Right ventricle myocardium inferior (tissue), 1 donor: ENCODE data around the gene LRCH1. TPM values are rescaled to one million over a fixed set of nuclear protein-coding genes. Genes with fewer than 3 reads are reported as not detected.
"Not testable (repeated sequence)": the region's sequence is repeated elsewhere in the genome, so short reads cannot be mapped to it uniquely, and the experiment has no call there.

Experiments used
- ATAC-seq: fragments of 200-7000 bp; cut with Tn5 transposase; one replicate; pipeline ENCODE4 v1.9.1; 2020; ENCODE audit warnings: mild to moderate bottlenecking, moderate library complexity
- DNase-seq: peaks from one replicate; pipeline ENCODE4 v3.0.0; 2021; ENCODE audit errors: missing footprints
- intact Hi-C: fragments of 100-400 bp; cut with DNase I; formaldehyde crosslinking; loops from one replicate; pipeline ENCODE4 v1.11.0; 2022
- total RNA-seq: library from RNA; stranded (reverse); fragmentation: NEBNext Ultra II Directional; extraction: Animal tissue kit (Norgen Biotek cat#: 25700); gene quantifications from one replicate; pipeline ENCODE4 v1.2.1, GENCODE V29; 2021
- donor health status: DM: no; HTN: yes; CAD: no; lungs with severe emphysema.

The LRCH1 gene
- total RNA-seq, 1 donor from 2014 or later: 11.9 TPM

- intact Hi-C loops: no loop called here
- ATAC-seq: no peak
- no peak for DNase-seq
Observed at GRCh38 chr13:46747031-46747820, 194.3 kb downstream of the LRCH1 start.

DNA sequence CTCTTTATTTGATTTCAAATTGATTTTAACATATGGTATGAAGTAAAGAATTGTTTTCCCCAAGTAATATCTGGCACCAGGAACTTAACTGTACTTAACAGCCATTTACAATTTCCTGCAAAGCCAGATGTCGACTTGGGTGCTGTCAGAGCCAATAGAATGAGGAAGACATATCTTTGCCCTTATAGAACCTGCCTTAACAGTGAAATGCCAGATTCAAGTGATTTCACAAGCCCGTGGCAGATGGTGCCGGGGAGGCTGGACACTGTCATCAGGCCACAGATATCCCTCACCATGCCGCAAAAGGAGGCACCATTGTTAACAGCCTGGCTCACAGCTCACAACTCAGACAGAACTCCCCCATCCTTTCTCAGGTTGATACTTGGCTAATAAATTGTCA lies 195.3 kb downstream of the LRCH1 start:
- DNase-seq (no peak), ATAC-seq (no peak)
- intact Hi-C loops: no loop called here

- ATAC-seq: no peak
Observed at GRCh38 chr13:46749951-46750350, 197.0 kb downstream of the LRCH1 start.

DNA sequence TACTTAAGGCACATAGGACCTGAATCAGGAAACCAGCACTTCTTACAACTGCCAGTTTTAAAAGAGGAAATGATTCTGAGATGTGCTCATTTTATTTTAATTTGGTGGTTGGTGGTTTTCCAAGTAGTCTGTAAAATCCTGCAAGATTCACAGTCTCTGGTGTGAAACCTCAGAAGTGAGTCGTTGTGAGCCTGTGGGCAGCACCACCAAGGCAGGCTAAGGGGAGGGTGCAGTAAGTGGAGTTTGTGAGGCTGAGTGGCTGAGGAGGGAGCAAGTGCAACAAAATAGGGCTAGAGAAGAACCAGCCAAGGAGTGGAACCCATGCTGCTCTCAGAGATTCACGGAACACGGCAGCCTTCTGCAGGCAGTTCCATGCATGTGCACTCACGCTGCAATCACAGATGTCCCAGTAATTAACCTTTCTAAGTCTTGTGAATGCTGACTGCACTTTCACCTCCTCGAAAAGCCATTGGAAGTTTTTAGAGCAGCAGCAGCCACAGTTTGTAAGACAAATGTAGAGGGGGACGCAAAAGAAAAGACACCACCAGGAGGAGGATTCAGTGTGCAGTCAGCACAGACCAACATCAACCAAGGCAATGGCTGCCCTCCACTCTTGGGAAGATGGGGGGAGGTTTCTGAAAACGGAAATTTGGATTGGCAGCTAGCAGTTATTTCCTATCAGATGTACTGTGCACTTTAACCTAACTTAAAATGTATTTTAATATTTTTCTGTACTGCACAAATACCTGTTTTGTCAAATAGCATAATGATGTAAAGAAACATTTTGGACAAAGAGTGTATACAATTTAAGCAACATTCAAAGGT lies 199.1 kb downstream of the LRCH1 start:
- no peak for DNase-seq
- intact Hi-C loops: no loop called here
- ATAC-seq: peak; percentile 57

More at GRCh38 chr13:46749951-46750350, 197.0 kb downstream of the LRCH1 start:
- intact Hi-C loops: no loop called here
- DNase-seq: no peak

DNA sequence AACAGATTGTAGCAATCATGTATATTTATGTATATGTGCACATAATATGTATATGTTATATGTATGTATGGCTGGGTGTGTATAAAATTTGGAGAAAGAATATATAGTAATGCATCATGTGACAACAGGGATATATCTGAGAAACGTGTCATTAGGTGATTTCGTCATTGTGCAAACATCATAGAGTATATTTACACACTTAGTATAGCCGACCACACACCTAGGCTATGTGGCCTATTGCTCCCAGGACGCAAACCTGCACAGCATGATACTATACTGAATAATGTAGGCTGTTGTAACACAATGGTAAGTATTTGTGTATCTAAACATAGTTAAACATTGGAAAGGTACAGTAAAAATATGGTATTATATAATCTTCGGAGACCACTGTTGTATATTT lies 200.2 kb downstream of the LRCH1 start:
- intact Hi-C loops: no loop called here
- ATAC-seq: no peak
- no peak for DNase-seq

GRCh38 chr13:46753917-46754316 lies 200.9 kb downstream of the LRCH1 start:
- no peak for DNase-seq
- intact Hi-C loops: no loop called here
- ATAC-seq: no peak

GRCh38 chr13:46754812-46755211 lies 201.8 kb downstream of the LRCH1 start:
- DNase-seq: no peak
- no peak for ATAC-seq
- intact Hi-C loops: no loop called here

DNA sequence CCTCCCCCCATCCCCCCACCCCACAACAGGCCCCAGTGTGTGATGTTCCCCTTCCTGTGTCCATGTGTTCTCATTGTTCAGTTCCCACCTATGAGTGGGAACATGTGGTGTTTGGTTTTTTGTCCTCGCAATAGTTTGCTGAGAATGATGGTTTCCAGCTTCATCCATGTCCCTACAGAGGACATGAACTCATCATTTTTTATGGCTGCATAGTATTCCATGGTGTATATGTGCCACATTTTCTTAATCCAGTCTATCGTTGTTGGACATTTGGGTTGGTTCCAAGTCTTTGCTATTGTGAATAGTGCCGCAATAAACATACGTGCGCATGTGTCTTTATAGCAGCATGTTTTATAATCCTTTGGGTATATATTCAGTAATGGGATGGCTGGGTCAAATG lies 202.5 kb downstream of the LRCH1 start:
- DNase-seq, ATAC-seq, intact Hi-C loops: not testable (repeated sequence)

GRCh38 chr13:46756977-46757376 lies 204.0 kb downstream of the LRCH1 start:
- intact Hi-C loops: no loop called here
- ATAC-seq: peak; percentile 42
- DNase-seq: no peak

DNA sequence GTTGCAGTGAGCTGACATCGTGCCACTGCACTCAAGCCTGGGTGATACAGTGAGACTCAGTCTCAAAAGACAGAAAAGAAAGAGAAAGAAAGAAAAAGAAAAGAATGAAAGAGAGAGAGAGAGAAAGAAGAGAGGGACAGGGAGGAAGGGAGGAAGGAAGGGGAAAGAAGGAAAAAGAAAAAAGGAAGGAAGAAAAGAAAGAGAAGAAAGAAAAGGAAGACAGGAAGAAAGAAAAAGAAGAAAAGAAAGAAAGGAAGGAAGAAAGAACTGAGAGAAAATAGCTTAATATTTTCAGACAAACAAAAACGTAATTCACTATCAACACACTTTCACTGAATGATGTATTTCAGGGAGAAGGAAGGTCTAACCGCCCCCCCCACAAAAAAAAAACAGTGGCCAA lies 204.7 kb downstream of the LRCH1 start:
- DNase-seq: no peak
- intact Hi-C loops: no loop called here
- ATAC-seq: no peak

GRCh38 chr13:46759846-46760245 lies 206.9 kb downstream of the LRCH1 start:
- ATAC-seq (peak; percentile 26), DNase-seq (no peak)
- intact Hi-C loops: no loop called here

GRCh38 chr13:46761174-46761573 lies 208.2 kb downstream of the LRCH1 start:
- intact Hi-C loops: no loop called here
- ATAC-seq (no peak), DNase-seq (no peak)

DNA sequence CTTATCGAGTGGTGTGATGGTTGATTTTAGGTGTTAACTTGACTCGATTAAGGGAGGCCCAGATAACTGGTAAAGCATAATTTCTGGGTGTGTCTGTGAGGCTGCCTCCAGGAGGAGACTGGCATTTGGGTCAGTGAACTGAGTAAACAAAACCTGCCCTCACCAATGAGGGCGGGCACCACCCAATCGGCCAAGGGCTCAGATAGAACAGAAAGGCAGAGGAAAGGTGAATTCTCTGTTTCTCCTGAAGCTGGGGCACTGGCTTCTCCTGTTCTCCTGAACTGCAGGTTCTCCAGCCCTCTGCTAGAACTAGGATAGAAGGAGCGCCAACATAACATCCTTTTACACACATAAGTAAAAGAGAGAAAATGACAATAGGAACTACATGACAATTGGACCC lies 208.9 kb downstream of the LRCH1 start:
- intact Hi-C loops: no loop called here
- DNase-seq: no peak
- ATAC-seq: no peak

DNA sequence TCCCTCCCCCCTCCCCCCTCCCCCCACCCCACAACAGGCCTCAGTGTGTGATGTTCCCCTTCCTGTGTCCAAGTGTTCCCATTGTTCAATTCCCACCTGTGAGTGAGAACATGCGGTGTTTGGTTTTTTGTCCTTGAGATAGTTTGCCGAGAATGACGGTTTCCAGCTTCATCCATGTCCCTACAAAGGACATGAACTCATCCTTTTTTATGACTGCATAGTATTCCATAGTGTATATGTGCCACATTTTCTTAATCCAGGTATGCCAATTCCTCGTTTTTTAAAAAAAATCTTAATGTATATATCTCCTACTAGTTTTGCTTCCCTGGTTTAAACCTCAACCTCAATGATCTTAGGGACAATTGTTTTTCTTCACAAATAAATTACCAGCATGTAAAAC lies 217.0 kb downstream of the LRCH1 start:
- ATAC-seq, DNase-seq, intact Hi-C loops: not testable (repeated sequence)

DNA sequence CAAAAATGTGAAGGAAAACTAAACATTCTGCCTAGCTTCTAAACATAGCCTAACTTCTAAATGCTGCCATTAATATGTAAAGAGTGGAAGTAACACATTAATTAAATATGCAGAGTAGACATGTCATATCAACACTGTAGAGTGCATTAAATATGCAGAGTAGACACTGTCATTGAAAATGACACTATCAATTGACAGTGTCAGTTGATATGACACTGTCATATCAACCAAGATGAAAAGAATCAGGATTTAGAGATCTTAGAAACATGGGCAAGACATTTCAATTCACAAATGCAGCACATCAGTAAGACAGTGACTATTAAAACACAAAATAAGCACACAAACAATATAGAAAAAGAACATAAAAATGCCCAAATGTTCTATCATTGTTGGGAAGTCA lies 218.7 kb downstream of the LRCH1 start:
- ATAC-seq (no peak), DNase-seq (no peak)
- intact Hi-C loops: no loop called here

- intact Hi-C loops: no loop called here
- ATAC-seq (no peak), DNase-seq (no peak)
Observed at GRCh38 chr13:46773541-46773940, 220.6 kb downstream of the LRCH1 start.

GRCh38 chr13:46775385-46776107 lies 222.6 kb downstream of the LRCH1 start:
- peak; percentile 26 for ATAC-seq
- DNase-seq: no peak
- intact Hi-C loops: no loop called here

DNA sequence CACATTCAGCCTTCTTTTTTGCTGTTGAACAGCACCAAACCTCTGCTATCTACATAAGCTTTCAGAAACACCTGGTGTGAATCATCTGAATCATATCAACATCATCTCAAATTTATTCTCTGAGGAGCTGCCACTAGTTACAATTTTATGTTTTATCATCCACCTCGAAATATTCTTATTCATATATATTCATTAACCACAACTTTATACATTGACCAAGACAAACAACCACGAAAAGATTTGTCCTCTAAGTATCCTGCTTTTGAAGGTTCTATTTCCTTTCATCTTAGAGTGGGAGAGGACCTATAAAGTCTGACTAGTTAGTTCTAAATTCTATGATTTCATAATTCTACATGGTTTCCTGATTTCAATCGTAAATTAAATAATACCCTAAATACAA lies 225.1 kb downstream of the LRCH1 start:
- DNase-seq: no peak
- ATAC-seq: no peak
- intact Hi-C loops: no loop called here

DNA sequence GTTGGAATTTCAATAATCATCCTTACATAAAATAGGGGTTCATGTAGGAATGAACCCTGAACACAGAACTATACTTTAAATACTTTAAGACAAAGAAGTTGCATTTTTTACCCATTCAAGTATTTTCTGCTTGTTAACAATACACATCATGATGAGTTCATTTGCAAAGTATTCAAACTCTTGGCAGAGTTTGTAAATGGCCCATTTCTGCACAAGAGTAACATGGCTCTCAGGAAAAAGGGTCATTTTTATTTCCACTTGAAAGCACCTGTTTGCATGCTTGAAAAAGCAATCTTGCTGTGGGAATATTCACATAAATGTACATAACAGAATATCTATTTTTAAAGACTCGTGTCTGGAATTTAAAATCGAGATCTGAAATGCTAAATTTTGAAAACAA lies 225.9 kb downstream of the LRCH1 start:
- ATAC-seq (no peak), DNase-seq (no peak)
- intact Hi-C loops: no loop called here

GRCh38 chr13:46782066-46782465 lies 229.1 kb downstream of the LRCH1 start:
- no peak for ATAC-seq
- intact Hi-C loops: no loop called here

More at GRCh38 chr13:46782066-46782465, 229.1 kb downstream of the LRCH1 start:
- DNase-seq: no peak
